A549 (cell line): ENCODE measurements around the gene CD96.

Experiments used
- JUN ChIP-seq, 2 experiments: fragments of >200 bp; sonication (Bioruptor Twin); formaldehyde crosslinking; IDR thresholded peaks; 2 replicates in 1 of 2; 3 replicates in 1 of 2; pipeline ENCODE4 v1.6.1; 2016 to 2017
- NFE2L2 ChIP-seq: fragments of 150-350 bp; conservative IDR thresholded peaks from 2 replicates; pipeline ENCODE4 v1.6.1; 2014; ENCODE audit warnings: low read length
- TF ChIP-seq, protein P1 (sequence below): fragments of >200 bp; sonication (Bioruptor Twin); formaldehyde crosslinking; IDR thresholded peaks from 3 replicates; pipeline ENCODE4 v1.5.1; 2016

DNA sequence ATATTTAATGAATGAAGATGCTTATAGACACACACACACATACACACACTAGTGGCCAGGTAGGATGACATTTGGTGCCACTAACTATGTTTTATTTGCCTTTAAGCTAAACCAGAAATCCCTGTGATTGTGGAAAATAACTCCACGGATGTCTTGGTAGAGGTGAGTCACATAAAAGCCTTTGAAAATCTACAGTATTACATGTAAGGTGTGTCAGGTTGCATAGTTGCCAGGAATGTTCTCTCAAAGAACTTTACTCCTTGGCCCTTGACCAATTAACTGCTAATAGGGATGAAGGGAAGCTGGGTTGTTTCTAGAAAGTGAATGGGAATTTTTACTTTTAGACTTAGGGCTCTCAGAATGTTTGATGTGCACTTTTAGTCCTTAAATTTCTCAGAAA lies 43.2 kb downstream of the CD96 start:
- TF ChIP-seq, protein P1, sequence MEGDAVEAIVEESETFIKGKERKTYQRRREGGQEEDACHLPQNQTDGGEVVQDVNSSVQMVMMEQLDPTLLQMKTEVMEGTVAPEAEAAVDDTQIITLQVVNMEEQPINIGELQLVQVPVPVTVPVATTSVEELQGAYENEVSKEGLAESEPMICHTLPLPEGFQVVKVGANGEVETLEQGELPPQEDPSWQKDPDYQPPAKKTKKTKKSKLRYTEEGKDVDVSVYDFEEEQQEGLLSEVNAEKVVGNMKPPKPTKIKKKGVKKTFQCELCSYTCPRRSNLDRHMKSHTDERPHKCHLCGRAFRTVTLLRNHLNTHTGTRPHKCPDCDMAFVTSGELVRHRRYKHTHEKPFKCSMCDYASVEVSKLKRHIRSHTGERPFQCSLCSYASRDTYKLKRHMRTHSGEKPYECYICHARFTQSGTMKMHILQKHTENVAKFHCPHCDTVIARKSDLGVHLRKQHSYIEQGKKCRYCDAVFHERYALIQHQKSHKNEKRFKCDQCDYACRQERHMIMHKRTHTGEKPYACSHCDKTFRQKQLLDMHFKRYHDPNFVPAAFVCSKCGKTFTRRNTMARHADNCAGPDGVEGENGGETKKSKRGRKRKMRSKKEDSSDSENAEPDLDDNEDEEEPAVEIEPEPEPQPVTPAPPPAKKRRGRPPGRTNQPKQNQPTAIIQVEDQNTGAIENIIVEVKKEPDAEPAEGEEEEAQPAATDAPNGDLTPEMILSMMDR, result no peak
- peak in 1 of 2 experiments; percentile 47; a peak in 1 of 5 replicates for TF ChIP-seq JUN (IDR thresholded peaks at IDR 0.05)
- no peak for TF ChIP-seq NFE2L2
